ENCODE data around the gene ZNF830.
A peak's percentile ranks its signal among the peaks of the same experiment; 100 is the strongest.

ZNF830 gene

DNA sequence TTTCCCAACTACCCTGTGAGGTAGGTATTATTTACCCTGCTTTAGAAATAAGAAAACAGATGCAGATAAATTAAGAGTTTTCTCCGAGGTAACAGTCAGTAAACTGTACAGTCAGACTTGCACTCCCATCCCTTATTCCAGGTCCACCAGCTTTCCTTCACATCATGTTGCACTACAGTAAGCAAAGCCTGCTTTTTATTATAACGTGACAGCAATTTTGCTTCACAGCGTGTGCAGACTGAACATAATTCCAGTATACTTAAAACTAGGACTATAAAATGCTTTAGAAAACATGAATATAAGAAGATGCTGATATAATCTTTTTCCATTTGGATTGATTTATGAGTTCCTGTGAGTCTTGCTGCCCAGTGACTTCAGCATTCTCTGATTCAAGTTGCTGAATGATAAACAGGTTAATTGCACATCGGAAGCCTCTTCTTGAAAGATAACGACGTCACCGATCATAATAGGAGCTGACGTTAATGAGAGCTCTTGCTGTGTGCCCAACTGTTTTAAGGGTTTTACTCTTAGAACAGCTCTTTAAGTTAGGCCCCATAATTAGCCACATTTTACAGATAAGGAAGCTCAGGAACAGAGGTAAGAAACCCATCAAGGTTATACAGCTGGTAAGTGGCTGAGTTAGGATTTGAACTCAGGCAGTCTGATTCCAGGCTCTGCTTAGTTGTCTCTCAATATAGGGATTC lies 20.4 kb downstream of the ZNF830 start:
- no peak overlapping the region for H2AFZ ChIP-seq (ENCODE audit: low read depth, low read length)
- WGBS = 7% methylated on average over 7 of the region's 8 CpGs
- H3K4me2 ChIP-seq (ENCODE audit: low read length, poor library complexity, severe bottlenecking) = peak overlapping the region; percentile 79
- no peak overlapping the region for H3K23ac ChIP-seq (ENCODE audit: low read length in 2 of 2)
- no peak overlapping the region for H3K18ac ChIP-seq (ENCODE audit: low read depth in 1 of 2, low read length in 2 of 2)
- H3K4me3 ChIP-seq (ENCODE audit: insufficient read depth in 1 of 2, low read depth in 1 of 2, low read length in 2 of 2) = peak overlapping the region in 1 of 2 experiments; percentile 81
- peaks cover 4 to 14% of the 10 kb centered on the region in 2 experiments for H3K36me3 ChIP-seq (ENCODE audit: control insufficient read depth in 1 of 2, insufficient read depth in 2 of 2, low read depth in 1 of 2, low read length in 2 of 2)
- H3K27ac ChIP-seq (ENCODE audit: low read length, poor library complexity, severe bottlenecking) = peak overlapping the region; percentile 90
- H2BK120ac ChIP-seq (ENCODE audit: low read depth, low read length) = no peak overlapping the region
- H3K9me3 ChIP-seq (ENCODE audit: control insufficient read depth, low read length) = no peaks in the 10 kb centered on the region
- no peak overlapping the region for H2BK5ac ChIP-seq (ENCODE audit: low read depth, low read length, poor library complexity, severe bottlenecking)
- H3K27me3 ChIP-seq (ENCODE audit: control insufficient read depth in 1 of 2, insufficient read depth in 1 of 2, low read length in 2 of 2) = no peaks in the 10 kb centered on the region
- H4K8ac ChIP-seq (ENCODE audit: low read length) = no peak overlapping the region
- peaks cover 20% of the 10 kb centered on the region for H3K79me1 ChIP-seq (replicated peaks; ENCODE audit: low read length, poor library complexity, severe bottlenecking)
- H2AK5ac ChIP-seq (ENCODE audit: low read length, severe bottlenecking) = no peak overlapping the region
- peaks cover 2% of the 10 kb centered on the region for H3K4me1 ChIP-seq (ENCODE audit: control insufficient read depth, insufficient read depth, low read depth, low read length)
- no peak overlapping the region for H4K91ac ChIP-seq (ENCODE audit: low read length)
- no peak overlapping the region for H3K14ac ChIP-seq (ENCODE audit: low read length in 2 of 2)
- H3K9ac ChIP-seq (ENCODE audit: low read length) = peak overlapping the region; percentile 98
- H2BK12ac ChIP-seq (ENCODE audit: low read length in 2 of 2) = no peak overlapping the region
- H3K4ac ChIP-seq (ENCODE audit: low read depth in 1 of 2, low read length in 2 of 2) = no peak overlapping the region
- DNase-seq = peak; percentile 86
- no peak overlapping the region for H2BK15ac ChIP-seq (ENCODE audit: low read depth, poor library complexity, severe bottlenecking)

DNA sequence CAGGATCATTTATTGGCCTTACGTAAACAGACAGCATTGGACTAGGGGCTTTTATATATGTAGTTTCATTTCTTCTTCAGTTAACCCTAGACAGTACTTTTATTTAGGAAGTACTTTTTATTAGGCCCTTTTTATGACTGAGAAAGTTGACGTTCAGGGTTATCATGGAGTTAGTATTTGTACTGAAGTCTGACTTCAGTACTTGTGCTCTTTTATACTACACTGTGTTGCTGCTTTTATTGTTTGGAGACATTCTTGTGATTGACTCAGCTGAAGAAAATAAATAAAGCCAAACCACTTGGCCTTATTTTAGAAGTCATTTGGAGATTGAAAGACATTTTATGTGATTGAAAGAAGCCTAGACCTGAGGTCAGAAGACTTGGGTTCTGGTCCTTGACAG lies 25.9 kb downstream of the ZNF830 start:
- Histone ChIP-seq H4K91ac (ENCODE audit: low read length) (no peak overlapping the region), H3K36me3 (ENCODE audit: control insufficient read depth in 1 of 2, insufficient read depth in 2 of 2, low read depth in 1 of 2, low read length in 2 of 2) (peaks cover 23 to 52% of the 10 kb centered on the region in 2 experiments), H3K27ac (ENCODE audit: low read length, poor library complexity, severe bottlenecking) (no peak overlapping the region), H3K9me3 (ENCODE audit: control insufficient read depth, low read length) (no peaks in the 10 kb centered on the region), H3K14ac (ENCODE audit: low read length in 2 of 2) (no peak overlapping the region), H3K4me3 (ENCODE audit: insufficient read depth in 1 of 2, low read depth in 1 of 2, low read length in 2 of 2) (no peak overlapping the region), H3K18ac (ENCODE audit: low read depth in 1 of 2, low read length in 2 of 2) (no peak overlapping the region), H2AK5ac (ENCODE audit: low read length, severe bottlenecking) (no peak overlapping the region), H2BK12ac (ENCODE audit: low read length in 2 of 2) (no peak overlapping the region), H3K4me2 (ENCODE audit: low read length, poor library complexity, severe bottlenecking) (no peak overlapping the region), H3K4ac (ENCODE audit: low read depth in 1 of 2, low read length in 2 of 2) (no peak overlapping the region), H2BK5ac (ENCODE audit: low read depth, low read length, poor library complexity, severe bottlenecking) (no peak overlapping the region), H2BK120ac (ENCODE audit: low read depth, low read length) (no peak overlapping the region), H3K9ac (ENCODE audit: low read length) (no peak overlapping the region), H4K8ac (ENCODE audit: low read length) (no peak overlapping the region), H3K27me3 (ENCODE audit: control insufficient read depth in 1 of 2, insufficient read depth in 1 of 2, low read length in 2 of 2) (no peaks in the 10 kb centered on the region), H3K79me1 (replicated peaks; ENCODE audit: low read length, poor library complexity, severe bottlenecking) (peaks cover 21% of the 10 kb centered on the region), H3K23ac (ENCODE audit: low read length in 2 of 2) (no peak overlapping the region), H2BK15ac (ENCODE audit: low read depth, poor library complexity, severe bottlenecking) (no peak overlapping the region), H2AFZ (ENCODE audit: low read depth, low read length) (no peak overlapping the region), H3K4me1 (ENCODE audit: control insufficient read depth, insufficient read depth, low read depth, low read length) (no peaks in the 10 kb centered on the region)
- 90% methylated on average over 1 of the region's 2 CpGs for WGBS
- no peak for DNase-seq

DNA sequence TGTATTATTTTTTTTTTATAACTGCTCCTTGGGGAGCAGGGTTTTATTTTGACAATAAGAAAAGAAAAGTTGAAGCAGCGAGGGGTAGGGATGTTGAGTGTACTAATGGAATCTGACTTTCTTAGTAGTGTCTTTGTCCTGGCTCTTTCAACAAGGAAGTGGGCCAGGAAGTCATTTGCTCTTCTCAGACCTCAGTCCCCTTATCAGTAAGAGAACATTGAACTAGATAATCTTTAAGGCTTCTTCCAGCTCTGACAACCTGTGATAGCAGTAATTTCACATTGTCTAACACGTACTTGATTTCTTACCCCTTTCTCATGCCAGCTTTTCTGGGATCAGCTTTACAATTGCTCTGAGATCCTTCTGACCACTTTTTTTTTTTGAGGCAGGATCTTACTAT lies 27.3 kb downstream of the ZNF830 start:
- no peak for DNase-seq

DNA sequence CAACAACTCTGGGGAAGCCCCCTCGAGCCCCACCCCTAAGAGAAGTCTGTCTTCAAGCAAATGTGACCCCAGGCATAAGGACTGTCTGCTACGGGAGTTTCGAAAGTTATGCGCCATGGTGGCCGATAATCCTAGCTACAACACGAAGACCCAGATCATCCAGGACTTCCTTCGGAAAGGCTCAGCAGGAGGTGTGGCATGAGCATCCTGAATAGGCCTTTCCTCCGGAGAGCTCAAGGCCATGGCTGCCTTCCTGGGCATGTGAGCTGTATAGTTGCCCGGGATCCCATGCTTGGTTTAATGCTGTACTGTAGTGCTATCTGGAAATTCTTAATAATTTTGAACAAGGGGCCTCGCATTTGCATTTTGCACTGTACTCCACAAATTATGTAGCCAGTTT lies 28.1 kb downstream of the ZNF830 start:
- Histone ChIP-seq H3K18ac (ENCODE audit: low read depth in 1 of 2, low read length in 2 of 2) (no peak overlapping the region), H3K79me1 (replicated peaks; ENCODE audit: low read length, poor library complexity, severe bottlenecking) (peaks cover 8% of the 10 kb centered on the region), H2BK5ac (ENCODE audit: low read depth, low read length, poor library complexity, severe bottlenecking) (no peak overlapping the region), H2AK5ac (ENCODE audit: low read length, severe bottlenecking) (no peak overlapping the region), H2AFZ (ENCODE audit: low read depth, low read length) (no peak overlapping the region), H3K4me3 (ENCODE audit: insufficient read depth in 1 of 2, low read depth in 1 of 2, low read length in 2 of 2) (no peak overlapping the region), H3K4ac (ENCODE audit: low read depth in 1 of 2, low read length in 2 of 2) (no peak overlapping the region), H2BK15ac (ENCODE audit: low read depth, poor library complexity, severe bottlenecking) (no peak overlapping the region), H3K14ac (ENCODE audit: low read length in 2 of 2) (no peak overlapping the region), H3K36me3 (ENCODE audit: control insufficient read depth in 1 of 2, insufficient read depth in 2 of 2, low read depth in 1 of 2, low read length in 2 of 2) (peaks cover 26 to 67% of the 10 kb centered on the region in 2 experiments), H3K4me2 (ENCODE audit: low read length, poor library complexity, severe bottlenecking) (no peak overlapping the region), H3K27ac (ENCODE audit: low read length, poor library complexity, severe bottlenecking) (no peak overlapping the region), H2BK12ac (ENCODE audit: low read length in 2 of 2) (no peak overlapping the region), H3K9ac (ENCODE audit: low read length) (no peak overlapping the region), H3K23ac (ENCODE audit: low read length in 2 of 2) (no peak overlapping the region), H4K91ac (ENCODE audit: low read length) (no peak overlapping the region), H3K9me3 (ENCODE audit: control insufficient read depth, low read length) (no peaks in the 10 kb centered on the region), H3K27me3 (ENCODE audit: control insufficient read depth in 1 of 2, insufficient read depth in 1 of 2, low read length in 2 of 2) (no peaks in the 10 kb centered on the region), H2BK120ac (ENCODE audit: low read depth, low read length) (no peak overlapping the region), H4K8ac (ENCODE audit: low read length) (no peak overlapping the region), H3K4me1 (ENCODE audit: control insufficient read depth, insufficient read depth, low read depth, low read length) (no peaks in the 10 kb centered on the region)
- DNase-seq = no peak
- 95% methylated on average over 8 of the region's 10 CpGs for WGBS

More for the DNA sequence above, 27.3 kb downstream of the ZNF830 start:
- Histone ChIP-seq H3K4ac (ENCODE audit: low read depth in 1 of 2, low read length in 2 of 2) (no peak overlapping the region), H4K91ac (ENCODE audit: low read length) (no peak overlapping the region), H3K9me3 (ENCODE audit: control insufficient read depth, low read length) (no peaks in the 10 kb centered on the region), H3K79me1 (replicated peaks; ENCODE audit: low read length, poor library complexity, severe bottlenecking) (peaks cover 8% of the 10 kb centered on the region), H2AK5ac (ENCODE audit: low read length, severe bottlenecking) (no peak overlapping the region), H3K9ac (ENCODE audit: low read length) (no peak overlapping the region), H4K8ac (ENCODE audit: low read length) (no peak overlapping the region), H3K14ac (ENCODE audit: low read length in 2 of 2) (no peak overlapping the region), H3K18ac (ENCODE audit: low read depth in 1 of 2, low read length in 2 of 2) (no peak overlapping the region), H2AFZ (ENCODE audit: low read depth, low read length) (no peak overlapping the region), H3K4me3 (ENCODE audit: insufficient read depth in 1 of 2, low read depth in 1 of 2, low read length in 2 of 2) (no peak overlapping the region), H3K36me3 (ENCODE audit: control insufficient read depth in 1 of 2, insufficient read depth in 2 of 2, low read depth in 1 of 2, low read length in 2 of 2) (peaks cover 22 to 65% of the 10 kb centered on the region in 2 experiments), H3K23ac (ENCODE audit: low read length in 2 of 2) (no peak overlapping the region), H2BK120ac (ENCODE audit: low read depth, low read length) (no peak overlapping the region), H3K27me3 (ENCODE audit: control insufficient read depth in 1 of 2, insufficient read depth in 1 of 2, low read length in 2 of 2) (no peaks in the 10 kb centered on the region), H3K27ac (ENCODE audit: low read length, poor library complexity, severe bottlenecking) (no peak overlapping the region), H3K4me1 (ENCODE audit: control insufficient read depth, insufficient read depth, low read depth, low read length) (no peaks in the 10 kb centered on the region), H3K4me2 (ENCODE audit: low read length, poor library complexity, severe bottlenecking) (no peak overlapping the region), H2BK5ac (ENCODE audit: low read depth, low read length, poor library complexity, severe bottlenecking) (no peak overlapping the region), H2BK15ac (ENCODE audit: low read depth, poor library complexity, severe bottlenecking) (no peak overlapping the region), H2BK12ac (ENCODE audit: low read length in 2 of 2) (no peak overlapping the region)
- WGBS = over 99% methylated on average over 2 of the region's 2 CpGs

Data from mesenchymal stem cell (in vitro differentiated cells and primary cell).